GM12801 (cell line): ENCODE data around the gene CACNA2D3.

ENCODE experiments used
- TF ChIP-seq, protein P1 (sequence below): IDR thresholded peaks from one replicate; pipeline ENCODE4 v1.5.1; 2011; ENCODE audit warnings: control low read depth; ENCODE audit not compliant: insufficient read length; ENCODE audit errors: extremely low read depth

CACNA2D3 gene

GRCh38 chr3:54875596-54876268 lies 753.4 kb downstream of the CACNA2D3 start:
- TF ChIP-seq, protein P1, sequence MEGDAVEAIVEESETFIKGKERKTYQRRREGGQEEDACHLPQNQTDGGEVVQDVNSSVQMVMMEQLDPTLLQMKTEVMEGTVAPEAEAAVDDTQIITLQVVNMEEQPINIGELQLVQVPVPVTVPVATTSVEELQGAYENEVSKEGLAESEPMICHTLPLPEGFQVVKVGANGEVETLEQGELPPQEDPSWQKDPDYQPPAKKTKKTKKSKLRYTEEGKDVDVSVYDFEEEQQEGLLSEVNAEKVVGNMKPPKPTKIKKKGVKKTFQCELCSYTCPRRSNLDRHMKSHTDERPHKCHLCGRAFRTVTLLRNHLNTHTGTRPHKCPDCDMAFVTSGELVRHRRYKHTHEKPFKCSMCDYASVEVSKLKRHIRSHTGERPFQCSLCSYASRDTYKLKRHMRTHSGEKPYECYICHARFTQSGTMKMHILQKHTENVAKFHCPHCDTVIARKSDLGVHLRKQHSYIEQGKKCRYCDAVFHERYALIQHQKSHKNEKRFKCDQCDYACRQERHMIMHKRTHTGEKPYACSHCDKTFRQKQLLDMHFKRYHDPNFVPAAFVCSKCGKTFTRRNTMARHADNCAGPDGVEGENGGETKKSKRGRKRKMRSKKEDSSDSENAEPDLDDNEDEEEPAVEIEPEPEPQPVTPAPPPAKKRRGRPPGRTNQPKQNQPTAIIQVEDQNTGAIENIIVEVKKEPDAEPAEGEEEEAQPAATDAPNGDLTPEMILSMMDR: no peak

- TF ChIP-seq, protein P1: no peak
Observed at GRCh38 chr3:54876694-54877093, 754.3 kb downstream of the CACNA2D3 start.

DNA sequence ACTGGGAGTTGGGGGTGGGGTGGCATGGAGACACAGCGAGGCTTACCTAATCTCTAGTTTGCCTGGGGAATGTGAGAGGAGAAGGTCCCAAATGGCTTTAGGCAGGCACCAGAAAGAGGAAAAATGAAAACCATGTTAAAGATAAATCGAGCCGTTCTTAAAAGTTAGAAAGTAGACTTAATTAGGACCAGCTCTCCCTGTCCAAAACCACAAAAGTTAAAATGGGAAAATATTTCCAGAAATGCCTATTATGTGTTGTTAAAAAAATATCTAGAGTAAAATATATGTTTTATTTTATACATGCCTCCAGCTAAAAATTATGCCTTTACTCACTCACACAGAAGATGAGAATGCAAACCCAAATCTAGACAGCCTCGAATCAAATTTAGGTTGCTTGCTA lies 755.4 kb downstream of the CACNA2D3 start:
- TF ChIP-seq, protein P1: no peak

- TF ChIP-seq, protein P1: no peak
Observed at GRCh38 chr3:54878145-54878544, 755.8 kb downstream of the CACNA2D3 start.

- TF ChIP-seq, protein P1: no peak
Observed at GRCh38 chr3:54882129-54882833, 759.9 kb downstream of the CACNA2D3 start.

- TF ChIP-seq, protein P1: no peak
Observed at GRCh38 chr3:54888162-54888561, 765.8 kb downstream of the CACNA2D3 start.

DNA sequence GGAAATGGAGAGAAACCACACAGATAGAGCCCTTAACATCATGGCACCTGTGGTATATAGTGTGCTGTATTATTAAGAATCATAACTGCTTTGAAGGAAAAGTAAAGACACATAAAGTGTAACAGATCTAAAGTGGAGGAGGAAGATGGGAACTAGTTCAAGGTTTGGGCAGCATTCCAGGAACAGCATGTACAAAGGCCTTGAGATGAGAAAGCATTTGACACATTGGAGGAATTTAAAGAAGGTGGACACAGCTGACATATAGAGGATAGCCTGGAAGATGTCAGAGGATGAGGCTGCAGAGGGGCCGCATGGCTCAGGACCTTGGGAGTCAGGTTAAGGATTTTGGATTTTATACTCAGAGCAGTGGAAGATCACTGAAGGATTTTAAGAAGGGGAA lies 766.5 kb downstream of the CACNA2D3 start:
- TF ChIP-seq, protein P1: no peak
